Stimulated activated CD4-positive, alpha-beta T cell treated with anti-CD3 and anti-CD28 coated beads, Interleukin-2, amount 100 ng/mL, for 48 hours (primary cell): ENCODE results near the gene C15orf39.
"Not testable (repeated sequence)": the region's sequence is repeated elsewhere in the genome, so short reads cannot be mapped to it uniquely, and the experiment has no call there.

Experiments used
- DNase-seq, 2 donors: peaks; one replicate each; pipeline ENCODE4 v3.0.0-alpha.2; 2020

Gene C15orf39

DNA sequence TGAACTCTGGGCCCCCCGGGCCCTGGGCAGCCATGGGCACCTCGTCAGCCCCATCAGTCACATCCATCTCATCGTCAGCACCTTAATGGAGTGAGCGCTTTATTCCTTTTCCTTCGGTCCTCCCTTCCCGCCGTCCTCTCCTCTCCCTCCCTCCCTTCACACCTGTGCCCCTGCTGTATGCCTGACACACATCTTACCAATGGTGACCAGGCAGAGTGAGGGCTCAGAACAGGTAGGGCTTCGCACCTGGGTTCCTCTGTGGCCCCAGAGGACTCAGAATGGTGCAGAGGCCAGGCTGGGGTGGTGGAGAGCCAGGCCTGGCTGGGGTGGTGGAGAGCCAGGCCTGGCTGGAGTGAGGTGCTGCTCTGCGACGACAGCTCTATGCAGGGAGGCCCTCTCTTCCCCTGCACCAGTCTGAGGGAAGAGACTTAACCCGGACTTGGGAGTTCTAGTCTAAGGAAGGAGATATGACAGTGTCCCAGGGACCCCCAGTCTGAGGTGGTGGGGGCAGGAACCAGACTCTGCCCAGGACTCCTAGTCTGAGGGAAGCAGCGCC is 11.6 kb downstream of the C15orf39 start:
- no peak for DNase-seq

DNA sequence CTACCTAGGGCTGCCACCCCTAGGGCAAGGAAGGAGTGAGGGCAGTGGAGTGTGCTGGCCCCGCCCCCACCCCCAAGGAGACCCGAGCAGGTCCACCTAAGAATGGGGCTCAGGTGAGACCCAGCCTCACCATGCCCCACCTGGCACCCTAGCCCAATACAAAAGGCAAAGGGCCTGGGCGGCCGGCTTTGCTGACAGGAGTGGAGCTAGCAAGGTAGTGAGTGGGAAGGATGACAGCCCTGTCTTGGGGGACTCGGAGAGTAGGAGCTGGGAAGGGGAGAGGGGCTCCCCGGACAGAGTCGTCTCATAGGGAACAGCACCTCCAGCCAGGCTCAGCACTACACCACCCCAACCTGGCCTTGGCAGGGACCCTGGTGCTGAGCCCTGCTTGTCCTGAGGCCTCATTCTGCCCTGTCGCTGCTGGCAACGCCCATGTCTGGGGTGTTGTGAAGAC is 12.1 kb downstream of the C15orf39 start:
- DNase-seq: no peak

DNA sequence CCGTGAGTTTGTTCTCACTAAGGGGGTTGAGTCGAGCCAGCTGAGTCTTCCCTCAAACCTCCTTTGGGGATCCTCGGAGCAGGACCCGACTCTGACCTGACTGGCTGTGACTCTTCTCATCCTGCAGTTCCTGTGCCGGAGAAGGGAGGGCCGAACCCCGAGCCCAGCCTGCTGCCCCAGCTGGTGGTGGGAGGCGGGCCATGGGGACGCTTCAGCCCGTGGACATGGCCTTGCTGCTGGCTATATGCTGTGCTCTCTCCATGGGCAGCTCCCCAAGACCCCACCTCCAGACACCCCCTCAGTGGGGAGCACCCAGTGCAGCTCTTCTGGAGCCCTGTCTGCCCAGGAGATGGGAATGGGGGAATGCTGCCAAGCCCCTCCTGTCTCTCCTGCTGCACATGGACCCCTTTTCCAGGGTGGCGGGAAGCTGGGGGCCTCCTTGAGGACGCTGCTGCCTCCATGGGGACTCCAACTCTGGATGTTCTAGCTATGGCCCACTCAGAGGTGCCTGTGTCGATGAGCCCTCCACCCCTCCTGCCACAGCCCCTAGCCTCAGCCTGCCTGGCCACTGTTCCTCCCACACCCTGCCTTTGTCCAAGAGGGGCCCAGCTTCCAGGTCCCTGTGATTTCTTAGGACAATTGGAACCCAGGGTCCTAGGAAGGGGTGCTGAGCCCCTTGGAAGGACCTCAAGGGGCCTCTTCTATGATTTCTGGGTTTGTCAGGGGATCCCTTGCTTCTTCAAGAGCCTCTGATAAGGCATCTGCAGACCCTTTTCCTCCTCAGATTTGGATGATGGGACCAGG is 12.8 kb downstream of the C15orf39 start:
- DNase-seq: no peak

DNA sequence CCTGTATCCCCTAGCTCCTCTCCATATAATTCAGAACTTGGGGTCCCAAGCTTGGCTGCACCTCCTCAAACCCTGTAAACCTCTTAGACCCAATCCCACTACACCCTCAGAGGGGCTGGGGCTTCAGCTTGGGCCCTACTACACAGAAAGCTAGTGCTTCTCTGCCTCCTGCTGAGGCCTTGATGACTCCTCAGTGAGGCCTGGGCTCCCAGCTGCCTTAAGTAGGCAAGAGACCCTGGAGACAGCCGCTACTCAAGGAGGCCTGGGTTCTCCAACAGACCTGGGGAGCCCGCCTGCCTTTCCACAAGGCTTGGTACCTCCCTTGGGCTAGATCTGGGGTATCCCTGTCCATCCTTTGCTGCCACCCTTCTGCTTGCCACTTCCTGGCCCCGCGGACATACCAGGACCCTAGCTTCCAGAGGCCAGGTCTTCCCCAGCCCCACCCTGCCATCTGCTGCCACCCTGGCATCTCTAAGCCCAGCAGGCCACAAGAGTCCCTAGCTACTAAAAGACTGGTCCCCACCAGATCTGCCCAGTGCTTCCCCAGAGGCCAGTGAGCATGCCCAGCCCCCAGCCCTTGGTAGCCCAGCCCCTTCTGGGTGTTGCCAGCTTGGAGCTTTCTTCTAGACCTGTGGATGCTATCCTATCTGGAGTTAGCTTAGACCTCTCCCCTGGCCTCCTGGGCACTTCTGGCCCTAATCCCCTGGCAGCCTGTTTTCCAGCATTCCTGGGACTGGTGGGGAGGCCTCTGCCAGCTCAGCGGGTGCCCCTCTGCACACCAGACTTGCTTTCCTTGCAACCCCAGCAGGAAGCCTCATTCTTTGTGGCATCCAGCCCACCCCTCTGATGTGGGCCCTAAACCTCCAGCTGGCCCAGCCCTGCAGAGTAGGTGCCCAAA is 13.7 kb downstream of the C15orf39 start:
- DNase-seq: no peak

DNA sequence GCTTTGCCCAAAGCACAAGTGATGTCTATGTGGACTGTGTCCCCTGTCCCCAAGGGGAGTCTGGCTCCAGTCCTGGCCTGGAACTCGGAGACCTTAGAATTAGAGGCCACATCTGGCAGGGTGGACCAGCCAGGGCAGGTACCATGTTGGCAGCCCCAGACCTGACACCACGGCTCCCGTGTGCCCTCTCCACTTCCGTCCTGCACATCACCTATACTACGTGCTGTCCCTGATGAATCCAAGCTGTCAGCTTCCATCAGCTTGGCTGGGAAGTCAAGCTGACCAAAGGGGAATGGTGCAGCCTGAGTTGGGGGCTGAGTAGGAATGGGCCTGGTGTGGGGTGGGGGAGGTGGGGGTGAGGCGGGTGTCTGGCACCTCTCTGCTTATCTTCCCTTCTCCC is 15.3 kb downstream of the C15orf39 start:
- DNase-seq: no peak

DNA sequence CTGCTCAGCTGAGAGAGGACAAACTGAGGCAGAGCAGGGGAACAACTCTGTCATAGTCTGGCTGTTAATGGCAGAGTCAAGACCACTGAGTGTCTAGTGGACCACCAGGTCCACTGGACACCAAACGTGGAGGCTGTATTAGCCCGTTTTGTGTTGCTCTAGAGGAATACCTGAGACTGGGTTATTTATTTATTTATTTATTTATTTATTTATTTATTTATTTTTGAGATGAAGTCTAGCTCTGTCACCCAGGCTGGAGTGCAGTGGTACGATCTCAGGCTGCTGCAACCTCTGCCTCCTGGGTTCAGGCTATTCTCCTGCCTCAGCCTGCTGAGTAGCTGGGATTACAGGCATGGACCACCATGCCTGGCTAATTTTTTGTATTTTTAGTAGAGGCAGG is 15.9 kb downstream of the C15orf39 start:
- DNase-seq: not testable (repeated sequence)

DNA sequence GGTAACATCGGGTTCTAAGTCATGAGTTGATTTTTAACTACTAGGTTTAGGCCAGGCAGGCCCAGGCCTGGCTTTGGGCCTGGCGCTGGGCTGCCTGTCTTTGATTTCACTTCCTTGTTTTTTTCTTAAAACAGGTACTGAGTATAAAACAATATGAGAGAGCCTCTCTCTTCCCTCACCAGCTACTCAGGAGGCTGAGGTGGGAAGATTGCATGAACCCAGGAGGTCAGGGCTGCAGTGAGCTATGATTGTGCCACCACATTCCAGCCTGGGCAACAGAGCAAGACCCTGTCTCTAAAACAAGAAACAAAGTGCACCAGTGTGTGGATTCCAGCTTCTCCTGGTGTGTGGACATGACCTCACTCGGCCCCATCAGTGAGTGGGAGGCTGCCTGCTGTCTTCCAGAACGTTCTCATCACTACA is 17.8 kb downstream of the C15orf39 start:
- not testable (repeated sequence) for DNase-seq

DNA sequence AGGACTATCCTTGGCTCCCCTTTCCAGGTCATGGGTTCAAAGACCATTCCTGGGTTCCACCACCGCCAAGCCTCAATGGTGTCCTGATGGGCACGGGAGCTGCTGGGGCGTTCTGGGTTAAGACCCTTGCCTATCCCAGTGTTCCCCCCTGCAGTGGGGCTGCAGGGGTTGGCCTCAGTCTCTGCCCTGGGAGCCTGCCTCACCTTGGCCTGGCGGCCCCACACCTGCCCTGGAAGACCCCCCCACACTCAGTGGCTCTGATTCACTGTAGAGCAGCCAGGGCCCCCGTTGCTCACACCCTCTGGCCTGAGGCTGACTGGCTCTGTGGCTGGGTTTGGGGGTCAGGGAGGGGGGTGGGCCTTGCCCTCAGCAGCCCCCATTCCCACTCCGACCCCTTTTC is 22.0 kb downstream of the C15orf39 start:
- no peak for DNase-seq

DNA sequence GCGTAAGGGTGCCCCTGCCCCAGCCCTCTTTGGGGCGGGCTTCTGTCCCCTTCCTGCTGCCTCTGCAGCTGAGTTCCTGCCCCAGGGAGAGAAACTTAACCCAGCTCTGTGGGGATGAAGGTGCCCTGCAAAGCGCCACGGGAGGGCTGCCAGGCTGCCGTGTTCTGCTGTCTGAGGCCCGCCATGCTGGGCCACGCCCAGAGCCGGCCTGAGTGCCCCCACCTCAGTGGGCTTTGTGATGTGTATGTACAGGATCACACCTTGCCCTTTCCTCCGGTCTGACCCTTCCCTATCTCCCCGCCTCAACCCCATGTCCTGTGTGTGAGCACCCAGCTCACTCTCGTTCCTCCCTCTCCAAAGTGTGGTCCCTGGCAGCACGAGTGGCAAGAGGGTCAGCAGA is 22.6 kb downstream of the C15orf39 start:
- DNase-seq: no peak

DNA sequence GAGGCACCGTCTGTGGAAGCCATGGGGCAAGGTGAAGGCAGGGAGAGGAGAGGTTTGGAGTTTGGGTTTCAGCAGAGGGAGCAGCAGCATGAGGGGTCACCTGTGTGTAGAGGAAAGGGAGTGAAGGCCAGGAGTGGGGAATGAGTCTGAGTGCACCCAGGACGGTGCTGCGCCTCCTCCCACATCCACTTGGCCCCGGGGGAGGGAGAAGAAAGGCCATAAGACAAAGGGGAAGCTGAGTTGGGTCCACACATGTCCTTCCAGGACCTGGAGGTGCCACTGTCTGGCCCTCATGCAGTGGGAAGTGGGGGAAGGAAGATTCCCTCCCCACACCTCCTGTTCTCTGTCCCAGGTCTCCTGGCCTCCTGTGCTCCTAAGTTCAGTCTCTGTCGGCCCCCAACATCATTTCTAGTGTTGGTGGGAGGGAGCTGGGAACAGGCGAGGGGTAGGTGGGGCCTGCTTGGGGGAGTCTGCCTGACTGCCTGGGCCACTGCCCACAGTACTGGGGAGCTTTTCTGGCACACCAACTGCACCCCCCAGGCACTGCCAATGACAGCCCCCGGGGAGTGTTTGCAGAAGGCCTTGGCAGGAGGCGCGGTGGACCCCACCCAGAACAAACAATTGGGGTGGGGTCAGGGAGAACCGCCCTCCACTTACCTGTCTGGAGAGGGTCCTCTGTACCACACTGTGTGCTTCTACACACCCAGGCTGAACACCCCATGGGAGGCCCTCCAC is 23.6 kb downstream of the C15orf39 start:
- DNase-seq: not testable (repeated sequence)

DNA sequence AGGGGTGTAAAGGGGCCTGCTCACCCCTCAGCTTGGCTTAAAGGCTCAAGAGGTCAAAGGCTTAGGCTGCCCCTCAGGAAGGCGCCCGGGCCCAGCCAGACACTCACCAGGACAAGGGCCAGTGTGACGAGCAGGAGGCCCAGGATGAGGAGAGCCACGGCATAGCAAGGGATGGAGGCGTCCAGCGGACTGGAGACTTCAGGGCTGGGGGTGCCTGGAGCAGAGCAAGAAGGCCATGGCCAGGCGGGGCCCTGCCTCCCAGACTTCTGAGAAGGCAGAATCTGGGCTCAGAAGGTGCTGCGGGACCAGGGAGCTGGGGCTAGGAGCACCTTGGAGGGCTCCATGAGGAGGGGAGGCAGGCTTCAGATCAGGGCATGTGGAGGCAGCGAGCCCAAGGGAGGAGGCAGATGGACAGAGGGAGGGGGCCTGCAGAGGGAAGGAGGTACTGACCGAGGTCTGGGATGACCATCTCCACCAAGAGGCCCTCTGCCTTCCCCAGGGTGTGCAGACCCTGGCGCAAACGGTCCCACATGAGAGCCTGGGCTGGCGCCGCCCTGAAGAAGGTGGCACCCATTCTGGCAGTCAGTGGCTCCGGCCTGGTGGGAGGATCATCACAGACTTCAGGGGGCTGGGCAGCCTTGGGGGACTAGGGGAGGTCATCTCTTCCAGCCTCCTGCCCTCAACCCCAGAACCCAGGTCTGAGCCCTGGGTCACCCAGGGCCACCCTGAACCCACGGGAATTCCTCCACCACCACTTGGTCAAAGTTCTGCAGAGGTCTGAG is 24.5 kb downstream of the C15orf39 start:
- no peak for DNase-seq

DNA sequence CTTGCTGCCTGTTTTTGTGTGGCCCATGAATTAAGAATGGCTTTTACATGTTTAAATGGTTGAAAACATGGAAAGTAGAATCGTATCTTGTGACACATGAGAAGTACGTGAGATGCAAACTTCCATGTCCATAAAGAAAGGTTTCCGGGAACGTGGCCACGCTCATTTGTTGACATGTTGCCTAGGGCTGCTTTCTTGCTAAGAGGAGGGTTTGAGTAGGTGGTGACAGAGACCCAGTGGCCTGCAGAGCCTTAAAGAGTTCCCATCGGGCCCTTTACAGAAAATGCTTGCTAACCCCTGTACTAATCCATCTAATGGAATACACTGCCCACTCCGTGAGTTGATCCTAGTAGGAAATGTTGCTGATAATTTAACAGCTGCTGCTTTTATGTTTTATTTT is 25.4 kb downstream of the C15orf39 start:
- not testable (repeated sequence) for DNase-seq

DNA sequence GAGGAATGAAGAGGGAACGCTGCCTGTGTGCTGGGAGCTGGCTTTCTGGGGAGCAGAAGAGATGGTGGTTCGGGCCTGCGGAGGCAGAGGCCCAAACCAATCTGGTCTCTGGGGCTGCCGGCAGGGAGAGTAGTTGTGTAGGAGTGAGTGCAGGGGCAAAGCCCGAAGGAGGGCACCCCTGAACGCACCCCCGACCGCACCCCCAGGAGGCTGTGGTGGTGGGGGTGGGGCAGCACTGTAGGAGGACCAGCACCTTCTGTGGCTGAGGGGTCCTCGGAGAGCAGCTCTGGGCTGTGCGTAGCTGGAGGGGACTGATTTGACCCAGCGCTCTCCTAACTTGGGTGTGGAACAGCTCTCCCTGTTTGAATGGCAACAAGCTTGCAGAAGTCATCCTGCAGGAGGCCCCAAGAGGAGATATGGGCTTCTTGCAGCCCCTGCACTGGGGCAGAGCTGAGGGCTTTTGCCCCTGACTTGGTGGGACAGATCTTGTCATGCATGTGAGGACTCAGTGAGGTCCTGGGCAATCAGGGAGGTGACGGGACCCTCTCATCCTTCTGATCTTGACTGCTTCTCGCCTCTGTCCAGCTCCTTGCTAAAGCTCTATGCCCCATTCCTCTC is 26.1 kb downstream of the C15orf39 start:
- DNase-seq: no peak

DNA sequence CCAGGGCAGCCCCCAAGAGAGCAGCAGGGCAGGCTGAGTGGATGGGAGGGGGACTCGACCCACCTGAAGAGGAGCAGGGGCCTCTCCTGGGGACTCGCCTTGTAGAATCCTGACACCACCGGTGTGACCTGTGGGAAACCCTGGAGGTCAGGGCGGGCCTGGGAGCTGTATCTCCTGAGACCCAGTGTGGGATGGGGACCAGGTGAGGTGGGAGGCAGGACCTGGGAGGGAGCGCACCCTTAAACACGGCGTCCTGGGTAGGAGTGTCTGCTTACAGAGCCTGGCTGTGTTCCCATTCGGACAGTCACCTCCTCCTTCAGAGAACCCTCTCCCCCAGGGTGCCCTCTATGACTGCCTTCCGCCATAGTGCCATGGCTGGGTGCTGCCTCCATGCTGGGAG is 27.1 kb downstream of the C15orf39 start:
- no peak for DNase-seq

DNA sequence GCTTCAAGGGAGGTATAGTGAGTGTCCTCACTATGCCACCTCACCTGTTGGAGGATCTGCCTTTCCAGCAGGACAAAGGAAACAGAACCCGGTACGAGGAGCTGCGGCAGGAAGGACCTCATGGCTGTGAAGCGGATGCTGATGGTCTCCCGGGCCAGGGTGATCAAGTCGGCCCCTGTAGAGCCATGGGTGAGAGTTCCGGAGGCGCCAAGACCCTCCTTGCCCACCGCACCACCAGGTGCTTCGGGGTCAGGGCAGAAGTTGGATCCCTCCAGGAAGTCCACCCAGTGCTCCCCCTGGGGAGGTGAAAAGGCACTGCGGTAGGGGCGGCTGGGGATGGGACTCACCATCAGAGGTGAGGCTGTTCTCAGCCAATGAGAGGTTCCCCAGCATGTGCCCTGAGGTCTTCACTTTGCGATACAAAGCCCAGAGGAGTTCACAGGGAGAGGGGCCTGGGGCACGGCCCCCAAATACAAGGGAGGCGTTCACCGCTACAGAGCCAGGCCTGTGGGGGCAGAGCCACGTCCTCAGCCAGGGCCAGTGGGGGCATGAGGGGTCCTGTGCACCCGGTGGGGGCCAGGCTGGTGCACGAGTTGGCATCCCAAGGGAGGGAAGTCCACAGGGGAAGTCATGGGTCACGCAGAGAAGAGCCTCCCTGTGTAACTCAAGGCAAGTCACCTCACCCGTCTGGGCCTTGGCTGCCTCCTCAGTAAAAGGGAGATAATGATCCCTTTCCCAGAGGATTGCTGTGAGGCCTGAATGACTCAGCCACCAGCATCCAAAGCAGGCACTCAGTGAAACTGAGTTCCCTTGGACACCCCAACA is 27.7 kb downstream of the C15orf39 start:
- DNase-seq: no peak

DNA sequence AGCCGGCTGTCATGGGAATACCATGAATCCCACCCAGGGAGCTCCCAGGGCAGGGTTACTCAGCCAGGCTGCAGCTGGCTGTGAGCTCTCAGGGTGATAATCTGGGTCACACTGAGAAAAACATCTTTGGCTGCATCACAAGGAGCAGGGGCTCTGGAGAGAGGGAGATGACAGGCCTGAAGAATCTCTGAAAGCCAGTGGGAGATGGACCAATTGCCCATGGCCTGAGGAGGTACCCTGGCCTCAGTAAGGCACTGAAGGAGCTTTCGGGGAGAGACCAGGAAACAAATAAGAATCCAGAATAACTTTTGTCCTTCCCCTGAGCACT is 28.3 kb downstream of the C15orf39 start:
- DNase-seq: no peak

DNA sequence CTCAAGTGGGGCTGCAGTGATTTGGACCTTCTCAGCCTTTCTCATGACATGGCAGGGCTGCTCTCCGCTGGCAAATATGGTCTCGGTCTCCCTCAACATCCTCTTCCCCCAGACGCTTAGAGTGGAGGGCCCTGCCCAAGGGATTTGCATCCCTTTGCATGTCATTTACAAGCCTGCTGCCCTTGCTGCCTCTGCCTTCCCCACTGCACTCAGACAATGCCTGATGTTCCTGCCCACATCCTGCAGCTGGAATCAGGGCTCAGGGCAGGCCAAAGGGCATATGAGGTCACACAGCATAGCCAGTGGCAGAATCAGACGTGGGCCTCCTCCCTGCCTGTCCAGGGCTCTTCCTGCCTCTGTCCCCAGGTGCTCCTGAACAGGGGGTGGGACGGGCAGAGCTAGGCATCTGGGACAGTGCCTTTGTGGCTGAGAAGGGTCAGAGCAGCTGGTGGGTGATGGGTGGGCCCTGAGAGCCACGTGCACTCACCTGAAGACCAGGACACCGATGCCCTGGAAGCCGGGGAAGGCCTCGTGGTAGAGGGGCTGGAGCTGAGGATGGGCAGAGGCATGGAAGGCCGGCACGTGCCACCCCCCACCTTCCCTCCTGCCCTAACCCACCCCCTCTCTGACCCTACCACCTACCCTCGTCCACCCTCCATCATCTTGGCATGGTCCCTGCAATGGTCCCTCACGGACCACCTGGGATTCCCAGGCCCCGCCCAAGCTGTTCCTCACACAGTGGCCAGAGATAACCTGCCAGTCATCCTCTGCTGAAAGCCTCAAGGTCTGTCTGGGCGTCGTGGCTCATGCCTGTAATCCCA is 29.1 kb downstream of the C15orf39 start:
- DNase-seq: no peak

DNA sequence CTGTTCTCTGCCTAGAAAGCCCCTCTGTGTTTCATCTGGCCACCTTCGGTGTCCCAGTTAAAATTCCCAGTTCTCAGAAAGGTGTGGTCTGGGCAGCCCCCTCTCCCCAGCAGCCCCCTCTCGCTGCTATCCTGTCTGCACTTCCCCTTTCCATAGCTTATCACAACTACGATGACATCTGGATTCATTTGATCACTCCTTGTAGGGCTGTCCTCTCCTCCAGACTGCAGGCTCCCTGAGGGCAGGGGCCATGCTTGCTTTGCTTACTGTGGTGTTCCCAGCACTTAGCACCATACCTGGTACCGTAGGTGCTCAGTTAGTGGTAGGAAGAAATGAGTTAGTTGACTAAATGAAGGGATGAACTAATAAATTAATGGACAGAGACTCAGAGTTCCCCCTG is 30.2 kb downstream of the C15orf39 start:
- no peak for DNase-seq

DNA sequence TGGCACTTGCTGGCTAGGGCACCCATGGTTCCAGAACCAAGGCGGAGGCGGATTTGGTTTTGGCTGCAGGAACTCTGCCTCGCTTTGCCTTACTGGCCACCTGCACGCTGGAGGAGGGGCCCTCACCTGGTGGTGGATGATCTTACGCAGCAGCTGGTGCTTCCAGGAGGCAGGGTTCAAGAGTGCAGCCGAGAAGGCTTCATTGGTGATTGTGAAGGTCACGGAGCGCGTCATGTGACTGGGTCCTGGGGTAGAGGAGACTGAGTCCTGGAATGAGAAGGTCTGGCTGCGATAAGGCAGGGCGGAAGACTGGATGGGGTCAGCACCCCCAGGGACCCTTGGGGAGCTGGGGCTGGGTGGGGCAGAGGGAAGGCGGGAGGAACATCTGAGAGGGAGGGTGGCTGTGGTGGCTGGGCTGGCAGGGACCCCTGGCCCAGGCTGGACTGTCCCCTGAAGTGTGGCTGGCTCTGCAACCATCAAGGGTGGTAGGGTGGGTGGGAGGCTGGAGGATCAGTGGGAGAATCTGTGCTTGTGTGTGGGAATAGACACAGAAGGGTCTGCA is 30.7 kb downstream of the C15orf39 start:
- DNase-seq: no peak
